Measurements from ENCODE around the gene NUP42. TPM values are rescaled to one million over a fixed set of nuclear protein-coding genes. Genes with fewer than 3 reads are reported as not detected.
"Not testable (repeated sequence)": the region's sequence is repeated elsewhere in the genome, so short reads cannot be mapped to it uniquely, and the experiment has no call there.

Gene NUP42
- total RNA-seq, 3 donors from 2014 or later: 29.7 to 44.8 (median 31.9) TPM

DNA sequence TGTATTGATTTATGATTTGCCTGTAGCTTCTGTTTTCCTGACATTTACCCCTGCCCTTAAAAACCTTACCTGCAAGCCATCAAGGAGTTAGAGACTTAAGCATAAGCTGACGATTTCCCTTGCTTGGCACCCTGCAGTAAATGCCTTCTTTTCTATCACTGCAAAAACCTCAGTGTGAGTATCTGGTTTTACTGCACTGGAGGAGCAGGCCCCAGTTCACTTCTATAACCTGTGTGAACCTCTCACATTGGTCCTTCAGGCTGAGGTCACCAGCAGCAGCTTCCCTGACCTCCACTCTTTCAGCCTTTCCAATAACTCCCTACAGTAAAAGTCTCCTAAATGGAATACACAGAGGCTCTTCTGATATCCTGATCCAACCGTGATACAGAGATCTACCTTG, 30.5 kb downstream of the NUP42 start:
- Mint-ChIP-seq H3K4me3 (no peak overlapping the region), H3K27me3 (ENCODE audit: low read depth) (peaks cover 9% of the 10 kb centered on the region), H3K4me1 (ENCODE audit: low read depth) (no peaks in the 10 kb centered on the region), H3K9me3 (no peaks in the 10 kb centered on the region), H3K36me3 (ENCODE audit: insufficient read depth) (no peaks in the 10 kb centered on the region)
- DNase-seq (no peak), ATAC-seq (no peak)

GRCh38 chr7:23212841-23213240, 31.0 kb downstream of the NUP42 start:
- ATAC-seq (no peak), DNase-seq (no peak)
- H3K4me3 Mint-ChIP-seq: no peak overlapping the region
- no peaks in the 10 kb centered on the region for H3K9me3 Mint-ChIP-seq
- H3K27me3 Mint-ChIP-seq (ENCODE audit: low read depth): peaks cover 9% of the 10 kb centered on the region
- H3K36me3 Mint-ChIP-seq (ENCODE audit: insufficient read depth): no peaks in the 10 kb centered on the region
- H3K4me1 Mint-ChIP-seq (ENCODE audit: low read depth): no peaks in the 10 kb centered on the region

DNA sequence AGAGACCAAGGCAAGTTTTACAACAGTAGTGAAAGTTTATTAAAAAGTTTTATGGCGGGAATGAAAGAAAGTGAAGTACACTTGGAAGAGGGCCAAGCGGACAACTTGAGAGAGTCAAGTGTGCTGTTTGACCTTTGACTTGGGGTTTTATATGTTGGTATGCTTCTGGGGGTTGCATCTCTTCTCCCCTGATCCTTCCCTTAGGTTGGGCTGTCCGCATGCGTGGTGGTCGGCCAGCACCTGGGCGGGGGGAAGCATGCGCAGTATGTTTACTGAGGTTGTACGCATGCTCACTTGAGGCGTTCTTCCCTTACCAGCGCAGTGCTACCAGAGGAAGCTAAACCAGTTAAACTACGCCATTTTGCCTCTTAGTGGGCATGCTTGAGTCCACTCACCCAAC, 31.9 kb downstream of the NUP42 start:
- no peaks in the 10 kb centered on the region for H3K36me3 Mint-ChIP-seq (ENCODE audit: insufficient read depth)
- DNase-seq (no peak), ATAC-seq (no peak)
- no peaks in the 10 kb centered on the region for H3K9me3 Mint-ChIP-seq
- H3K4me1 Mint-ChIP-seq (ENCODE audit: low read depth): no peaks in the 10 kb centered on the region
- H3K4me3 Mint-ChIP-seq: no peak overlapping the region
- H3K27me3 Mint-ChIP-seq (ENCODE audit: low read depth): peaks cover 5% of the 10 kb centered on the region

DNA sequence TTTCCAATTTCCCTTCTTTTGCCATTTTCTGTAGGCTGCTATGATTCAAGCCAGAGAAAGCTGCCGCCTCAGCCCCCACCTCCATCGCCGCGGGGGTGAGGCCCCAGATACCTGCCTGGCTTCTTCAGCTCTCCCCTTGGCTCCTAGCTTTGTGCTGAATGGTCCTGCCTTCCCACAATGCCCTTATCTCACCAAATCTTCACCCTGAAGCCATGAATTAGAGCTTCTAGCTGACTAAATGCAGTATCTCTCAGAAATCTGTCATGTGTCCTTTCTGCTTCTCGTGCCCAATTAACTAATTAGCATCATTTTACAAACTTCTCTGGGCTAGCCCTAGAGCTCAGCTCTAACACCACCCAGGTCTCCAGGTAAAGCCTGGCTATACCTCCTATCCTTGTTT, 32.6 kb downstream of the NUP42 start:
- H3K9me3 Mint-ChIP-seq: no peaks in the 10 kb centered on the region
- no peaks in the 10 kb centered on the region for H3K4me1 Mint-ChIP-seq (ENCODE audit: low read depth)
- no peak overlapping the region for H3K4me3 Mint-ChIP-seq
- ATAC-seq (no peak), DNase-seq (no peak)
- no peaks in the 10 kb centered on the region for H3K36me3 Mint-ChIP-seq (ENCODE audit: insufficient read depth)
- peaks cover 5% of the 10 kb centered on the region for H3K27me3 Mint-ChIP-seq (ENCODE audit: low read depth)

- DNase-seq: no peak
- no peaks in the 10 kb centered on the region for H3K36me3 Mint-ChIP-seq (ENCODE audit: insufficient read depth)
- H3K9me3 Mint-ChIP-seq: no peaks in the 10 kb centered on the region
- H3K4me3 Mint-ChIP-seq: no peak overlapping the region
- peaks cover 5% of the 10 kb centered on the region for H3K27me3 Mint-ChIP-seq (ENCODE audit: low read depth)
- ATAC-seq: no peak
- H3K4me1 Mint-ChIP-seq (ENCODE audit: low read depth): no peaks in the 10 kb centered on the region
These were observed 33.1 kb downstream of the NUP42 start for GRCh38 chr7:23214938-23215337.

DNA sequence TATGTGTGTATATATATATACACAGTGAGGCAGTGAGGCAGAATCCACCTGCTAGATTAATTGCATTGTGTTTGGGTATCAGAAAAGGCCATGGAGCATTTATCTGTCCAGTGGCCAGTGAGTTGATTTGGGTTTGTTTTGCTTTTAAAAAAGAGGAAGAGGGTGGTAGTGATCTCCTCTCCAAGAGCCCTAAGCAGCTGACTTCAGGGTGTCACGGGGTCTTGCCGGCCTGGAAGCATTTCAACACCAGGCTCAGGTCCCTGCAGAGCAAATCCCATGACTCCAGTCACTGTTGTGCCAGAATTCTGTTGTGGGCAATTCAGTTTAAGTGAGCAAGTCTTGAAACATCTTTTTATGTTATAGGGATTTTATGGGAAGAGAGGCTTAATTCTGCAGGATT, 34.2 kb downstream of the NUP42 start:
- Mint-ChIP-seq H3K4me1 (ENCODE audit: low read depth) (no peaks in the 10 kb centered on the region), H3K4me3 (no peak overlapping the region), H3K27me3 (ENCODE audit: low read depth) (peaks cover 5% of the 10 kb centered on the region), H3K36me3 (ENCODE audit: insufficient read depth) (no peaks in the 10 kb centered on the region), H3K9me3 (no peaks in the 10 kb centered on the region)
- DNase-seq (no peak), ATAC-seq (no peak)

GRCh38 chr7:23218196-23218595, 36.3 kb downstream of the NUP42 start:
- Mint-ChIP-seq H3K9me3 (no peaks in the 10 kb centered on the region), H3K4me3 (no peak overlapping the region), H3K36me3 (ENCODE audit: insufficient read depth) (no peaks in the 10 kb centered on the region), H3K4me1 (ENCODE audit: low read depth) (no peaks in the 10 kb centered on the region), H3K27me3 (ENCODE audit: low read depth) (peaks cover 5% of the 10 kb centered on the region)
- ATAC-seq (no peak), DNase-seq (no peak)

GRCh38 chr7:23220690-23221305, 39.0 kb downstream of the NUP42 start:
- Mint-ChIP-seq H3K9me3 (no peaks in the 10 kb centered on the region), H3K4me1 (ENCODE audit: low read depth) (no peaks in the 10 kb centered on the region), H3K4me3 (no peak overlapping the region), H3K27me3 (ENCODE audit: low read depth) (peaks cover 4% of the 10 kb centered on the region), H3K36me3 (ENCODE audit: insufficient read depth) (no peaks in the 10 kb centered on the region)
- ATAC-seq (no peak), DNase-seq (no peak)

GRCh38 chr7:23222439-23223030, 40.7 kb downstream of the NUP42 start:
- no peak overlapping the region for H3K4me3 Mint-ChIP-seq

DNA sequence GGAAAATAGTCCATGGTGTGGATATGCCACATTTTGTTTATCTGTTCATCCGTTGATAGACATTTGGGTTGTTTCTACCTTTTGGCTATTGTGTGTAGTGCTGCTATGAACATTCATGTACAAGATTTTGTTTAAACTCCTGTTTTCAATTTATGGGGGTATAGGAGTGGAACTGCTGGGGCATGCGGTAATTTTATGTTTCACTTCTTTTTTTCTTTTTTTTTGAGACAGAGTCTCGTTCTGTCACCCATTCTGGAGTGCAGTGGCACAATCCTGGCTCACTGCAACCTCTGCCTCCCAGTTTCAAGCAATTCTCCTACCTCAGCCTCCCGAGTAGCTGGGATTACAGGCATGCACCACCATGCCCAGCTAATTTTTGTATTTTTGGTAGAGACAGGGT, 42.5 kb downstream of the NUP42 start:
- DNase-seq; H3K9me3 Mint-ChIP-seq; H3K4me1 Mint-ChIP-seq (ENCODE audit: low read depth); ATAC-seq; H3K36me3 Mint-ChIP-seq (ENCODE audit: insufficient read depth); H3K27me3 Mint-ChIP-seq (ENCODE audit: low read depth); H3K4me3 Mint-ChIP-seq: not testable (repeated sequence)

More at GRCh38 chr7:23222439-23223030, 40.7 kb downstream of the NUP42 start:
- Mint-ChIP-seq H3K36me3 (ENCODE audit: insufficient read depth) (no peaks in the 10 kb centered on the region), H3K9me3 (no peaks in the 10 kb centered on the region), H3K27me3 (ENCODE audit: low read depth) (no peaks in the 10 kb centered on the region), H3K4me1 (ENCODE audit: low read depth) (no peaks in the 10 kb centered on the region)
- no peak for ATAC-seq
- no peak for DNase-seq

DNA sequence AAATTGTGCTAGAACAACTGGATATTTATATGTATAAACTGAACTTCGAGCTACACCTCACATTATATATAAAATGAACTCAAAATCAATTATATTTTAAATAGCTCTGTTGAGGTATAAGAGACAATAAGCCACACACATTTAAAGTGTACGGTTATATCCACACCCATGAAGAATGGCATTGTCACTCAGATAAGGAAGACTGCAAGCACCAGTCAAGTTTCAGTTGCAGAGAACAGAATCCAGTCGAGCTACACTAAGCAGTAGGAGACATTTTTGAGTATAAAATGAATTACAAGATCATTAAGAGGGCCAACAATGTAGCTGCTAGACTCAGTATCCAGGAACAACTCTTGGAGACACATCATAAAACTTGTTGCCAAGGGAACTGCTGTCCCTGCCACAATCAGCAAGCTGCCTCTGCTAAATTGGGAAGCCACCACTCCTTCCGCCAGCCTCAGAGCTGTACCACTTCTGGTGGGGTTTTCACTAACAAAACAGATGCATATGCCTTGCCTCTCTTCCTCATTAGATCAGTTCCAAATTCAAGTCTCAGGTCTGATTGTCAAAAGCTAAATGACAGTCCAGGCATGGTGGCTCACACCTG, 45.1 kb downstream of the NUP42 start:
- no peak for DNase-seq
- H3K9me3 Mint-ChIP-seq: peaks cover 7% of the 10 kb centered on the region
- H3K4me3 Mint-ChIP-seq: no peak overlapping the region
- no peaks in the 10 kb centered on the region for H3K27me3 Mint-ChIP-seq (ENCODE audit: low read depth)
- no peaks in the 10 kb centered on the region for H3K4me1 Mint-ChIP-seq (ENCODE audit: low read depth)
- no peak for ATAC-seq
- no peaks in the 10 kb centered on the region for H3K36me3 Mint-ChIP-seq (ENCODE audit: insufficient read depth)

DNA sequence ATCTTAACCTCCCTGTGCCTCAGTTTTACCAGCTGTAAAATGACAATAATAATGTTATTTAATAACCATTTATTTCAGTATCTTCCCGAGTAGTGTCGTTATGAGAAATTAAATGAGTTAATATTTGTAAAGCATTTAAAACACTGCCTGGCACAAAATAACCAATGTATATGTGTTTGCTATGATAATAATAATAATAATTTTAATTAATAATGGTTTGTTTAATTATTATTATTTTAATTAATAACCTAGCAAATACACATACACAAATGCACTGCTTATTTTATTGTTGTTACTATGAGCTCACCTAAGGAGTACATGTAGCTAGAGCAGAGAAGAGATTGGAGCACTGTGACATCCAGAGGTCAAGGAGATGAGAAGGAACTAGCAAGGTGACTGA, 46.6 kb downstream of the NUP42 start:
- no peaks in the 10 kb centered on the region for H3K4me1 Mint-ChIP-seq (ENCODE audit: low read depth)

GRCh38 chr7:23230641-23231101, 48.8 kb downstream of the NUP42 start:
- peaks cover 7% of the 10 kb centered on the region for H3K9me3 Mint-ChIP-seq
- H3K4me3 Mint-ChIP-seq: no peak overlapping the region
- H3K4me1 Mint-ChIP-seq (ENCODE audit: low read depth): peaks cover 2% of the 10 kb centered on the region
- DNase-seq: no peak
- H3K36me3 Mint-ChIP-seq (ENCODE audit: insufficient read depth): no peaks in the 10 kb centered on the region
- H3K27me3 Mint-ChIP-seq (ENCODE audit: low read depth): no peaks in the 10 kb centered on the region
- ATAC-seq: no peak

More for the DNA sequence above, 46.6 kb downstream of the NUP42 start:
- DNase-seq (no peak), ATAC-seq (no peak)
- H3K27me3 Mint-ChIP-seq (ENCODE audit: low read depth): no peaks in the 10 kb centered on the region
- H3K4me3 Mint-ChIP-seq: no peak overlapping the region
- H3K9me3 Mint-ChIP-seq: peaks cover 7% of the 10 kb centered on the region
- no peaks in the 10 kb centered on the region for H3K36me3 Mint-ChIP-seq (ENCODE audit: insufficient read depth)

GRCh38 chr7:23232966-23233365, 51.1 kb downstream of the NUP42 start:
- peaks cover 2% of the 10 kb centered on the region for H3K4me1 Mint-ChIP-seq (ENCODE audit: low read depth)
- no peak overlapping the region for H3K4me3 Mint-ChIP-seq
- peaks cover 7% of the 10 kb centered on the region for H3K9me3 Mint-ChIP-seq
- H3K36me3 Mint-ChIP-seq (ENCODE audit: insufficient read depth): no peaks in the 10 kb centered on the region
- DNase-seq (no peak), ATAC-seq (no peak)
- no peaks in the 10 kb centered on the region for H3K27me3 Mint-ChIP-seq (ENCODE audit: low read depth)

All from activated T-cell treated with anti-CD3 and anti-CD28 coated beads, Interleukin-2, amount 50 U/mL, for 4 hours (primary cell).